ENCODE results near the gene MGAT4B. TPM values are rescaled to one million over a fixed set of nuclear protein-coding genes. Genes with fewer than 3 reads are reported as not detected.
A peak's percentile ranks its signal among the peaks of the same experiment; 100 is the strongest.
"Not testable (repeated sequence)": the region's sequence is repeated elsewhere in the genome, so short reads cannot be mapped to it uniquely, and the experiment has no call there.

The MGAT4B gene
- total RNA-seq, 1 experiment from 2014 or later: 60.5 TPM

DNA sequence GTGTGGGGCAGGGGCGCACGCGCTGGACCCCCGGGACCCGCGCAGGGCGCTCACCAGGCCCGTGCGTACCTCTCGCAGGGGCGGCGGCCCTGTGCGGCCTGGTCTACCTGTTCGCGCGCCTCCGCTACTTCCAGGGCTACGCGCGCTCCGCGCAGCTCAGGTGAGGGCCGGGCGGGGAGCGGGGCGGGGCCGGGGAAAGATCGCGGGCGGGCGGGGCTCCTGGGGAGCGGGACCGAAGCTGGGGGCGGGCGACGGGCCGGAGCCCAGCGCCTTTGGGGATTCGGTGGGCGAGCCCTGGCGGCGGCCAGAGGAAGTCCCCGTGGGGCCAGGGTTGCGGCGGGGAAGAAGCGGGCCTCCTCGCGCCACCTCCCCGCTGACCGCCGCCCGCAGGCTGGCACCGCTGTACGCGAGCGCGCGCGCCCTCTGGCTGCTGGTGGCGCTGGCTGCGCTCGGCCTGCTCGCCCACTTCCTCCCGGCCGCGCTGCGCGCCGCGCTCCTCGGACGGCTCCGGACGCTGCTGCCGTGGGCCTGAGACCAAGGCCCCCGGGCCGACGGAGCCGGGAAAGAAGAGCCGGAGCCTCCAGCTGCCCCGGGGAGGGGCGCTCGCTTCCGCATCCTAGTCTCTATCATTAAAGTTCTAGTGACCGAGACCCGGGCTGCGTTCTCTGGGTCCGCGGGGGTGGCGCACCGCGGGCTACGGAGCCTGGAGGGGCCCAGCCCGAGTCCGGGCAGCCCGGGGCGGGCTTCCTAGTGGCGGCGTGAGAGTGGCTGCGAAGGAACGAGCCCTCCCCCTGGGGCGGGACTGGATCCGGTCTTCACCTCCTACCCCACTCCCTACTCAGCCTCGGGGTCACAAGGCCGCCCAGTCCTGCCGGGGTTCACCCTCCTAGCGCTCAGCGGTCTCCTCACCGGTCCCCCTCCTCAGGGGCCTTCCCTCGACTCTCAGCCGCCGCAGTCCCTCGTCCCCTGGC is 10.5 kb downstream of the MGAT4B start:
- Histone ChIP-seq H3K9me3 (replicated peaks) (no peaks in the 10 kb centered on the region), H3K27ac (peak overlapping the region; percentile 28; the same call in 1 of the 2 replicates), H3K27me3 (no peaks in the 10 kb centered on the region), H3K4me1 (no peaks in the 10 kb centered on the region), H3K4me3 (peak overlapping the region; percentile 55), H3K36me3 (peaks cover 32% of the 10 kb centered on the region)
- peak in 1 of 2 experiments; percentile 58 for DNase-seq

DNA sequence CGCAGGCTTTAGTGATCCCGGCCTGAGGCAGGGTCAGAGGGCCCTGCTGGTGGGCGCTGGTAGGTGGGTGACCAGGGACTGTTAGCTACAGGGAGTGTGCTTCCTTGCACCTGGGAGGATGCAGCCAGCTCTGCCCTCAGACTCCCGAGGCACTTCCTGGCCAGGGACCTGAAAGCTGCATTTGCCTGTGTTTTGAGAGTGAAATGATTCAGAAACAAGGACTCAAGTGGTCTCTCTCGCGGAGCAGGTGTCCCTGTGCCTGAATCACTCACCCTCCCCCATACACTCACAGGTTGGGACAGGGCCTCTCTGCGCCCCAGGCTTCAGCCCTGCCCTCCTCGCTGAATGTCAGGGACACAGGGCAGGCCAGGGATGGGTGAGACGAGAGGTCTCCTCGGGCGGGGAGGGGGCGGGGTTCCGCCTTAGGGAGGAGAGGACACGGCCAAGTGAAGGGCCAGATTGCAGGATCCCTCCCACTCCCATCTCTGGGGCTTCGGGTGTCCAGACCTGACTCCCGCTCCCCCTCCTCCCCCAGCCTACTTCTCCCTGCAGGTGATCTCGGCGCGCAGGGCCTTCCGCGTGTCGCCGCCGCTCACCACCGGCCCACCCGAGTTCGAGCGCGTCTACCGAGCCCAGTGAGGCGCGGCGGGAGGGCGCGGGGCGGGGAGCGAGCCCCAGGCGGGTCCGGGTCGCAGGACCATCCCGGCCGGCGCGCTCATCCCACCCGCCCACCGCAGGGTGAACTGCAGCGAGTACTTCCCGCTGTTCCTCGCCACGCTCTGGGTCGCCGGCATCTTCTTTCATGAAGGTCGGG is 11.4 kb downstream of the MGAT4B start:
- Histone ChIP-seq H3K4me1 (no peaks in the 10 kb centered on the region), H3K4me3 (peak overlapping the region; percentile 55), H3K27me3 (no peaks in the 10 kb centered on the region), H3K9me3 (replicated peaks) (no peaks in the 10 kb centered on the region), H3K27ac (no peak overlapping the region), H3K36me3 (peaks cover 32% of the 10 kb centered on the region)
- no peak for DNase-seq

GRCh38 chr5:179794575-179794974 is 12.1 kb downstream of the MGAT4B start:
- Histone ChIP-seq H3K27ac (no peak overlapping the region), H3K27me3 (no peaks in the 10 kb centered on the region), H3K9me3 (replicated peaks) (no peaks in the 10 kb centered on the region), H3K4me3 (no peak overlapping the region), H3K36me3 (peaks cover 28% of the 10 kb centered on the region), H3K4me1 (no peaks in the 10 kb centered on the region)
- no peak for DNase-seq

DNA sequence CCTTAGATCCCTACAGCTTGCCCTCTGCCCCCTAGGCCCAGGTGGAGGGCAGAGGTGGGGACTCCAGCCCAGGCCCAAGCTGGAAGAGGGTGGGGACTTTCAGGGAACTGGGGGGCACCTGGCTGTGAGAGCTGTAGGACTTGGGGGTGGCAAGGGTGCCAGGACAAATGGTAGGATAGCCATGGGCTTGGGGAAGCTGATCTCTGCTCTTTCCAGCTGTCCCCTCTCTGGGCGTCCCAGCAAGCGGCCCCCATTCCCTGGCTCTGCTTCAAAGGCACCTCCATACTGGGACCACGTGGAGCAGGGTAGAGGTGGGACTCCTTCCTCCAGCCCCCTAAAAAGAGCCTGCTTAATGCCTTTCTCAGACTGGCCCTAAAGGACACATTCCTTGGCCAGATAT is 12.5 kb downstream of the MGAT4B start:
- Histone ChIP-seq H3K4me1 (no peaks in the 10 kb centered on the region), H3K27me3 (no peaks in the 10 kb centered on the region), H3K27ac (no peak overlapping the region), H3K36me3 (peaks cover 24% of the 10 kb centered on the region), H3K4me3 (no peak overlapping the region), H3K9me3 (replicated peaks) (no peaks in the 10 kb centered on the region)
- DNase-seq: no peak

DNA sequence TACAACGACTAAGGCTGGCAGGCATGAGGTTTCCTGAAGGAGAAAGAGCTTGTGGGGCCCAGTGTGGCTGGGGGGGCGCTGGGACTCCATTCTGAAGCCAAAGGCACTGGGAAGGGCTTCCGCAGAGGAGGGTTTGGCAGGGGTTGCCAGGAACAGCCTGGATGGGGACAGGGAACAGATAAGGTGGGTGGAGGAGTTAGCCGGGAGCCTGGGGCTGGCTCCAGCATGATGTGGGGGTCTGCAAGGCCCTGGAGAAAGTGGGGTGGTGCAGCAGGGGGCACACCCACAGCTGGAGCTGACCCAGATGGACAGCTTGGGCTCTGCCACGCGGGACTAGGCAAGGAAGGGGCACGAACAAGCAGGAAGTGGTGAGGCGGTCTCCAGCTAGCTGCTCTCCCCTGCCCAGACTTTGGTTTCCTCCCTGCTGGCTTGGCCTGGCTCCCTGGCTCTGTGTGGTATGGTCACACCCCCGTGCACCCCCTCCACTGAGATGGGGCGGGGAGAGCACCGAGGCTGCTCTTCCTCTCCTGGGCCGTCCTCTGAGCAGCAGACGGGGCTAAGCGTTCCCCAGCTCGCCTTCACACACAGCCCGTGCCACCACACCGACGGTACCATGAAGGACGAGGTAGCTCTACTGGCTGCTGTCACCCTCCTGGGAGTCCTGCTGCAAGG is 13.1 kb downstream of the MGAT4B start, which contains the start of gene LTC4S:
Gene LTC4S, plus strand, starts transcription at position 519 of the 672 bp plus-strand sequence. Its CDS starts 95 bp downstream, at position 614.
- Histone ChIP-seq H3K4me1 (no peaks in the 10 kb centered on the region), H3K4me3 (no peak within 1 kb of the TSS), H3K36me3 (peaks cover 18% of the 10 kb centered on the region), H3K27ac (no peak within 1 kb of the TSS), H3K9me3 (replicated peaks) (no peaks in the 10 kb centered on the region), H3K27me3 (no peaks in the 10 kb centered on the region)
- DNase-seq: no peak

GRCh38 chr5:179792612-179793467 is 13.8 kb downstream of the MGAT4B start:
- Histone ChIP-seq H3K27me3 (no peaks in the 10 kb centered on the region), H3K4me1 (no peaks in the 10 kb centered on the region), H3K27ac (no peak overlapping the region), H3K4me3 (no peak overlapping the region), H3K36me3 (peaks cover 10% of the 10 kb centered on the region), H3K9me3 (replicated peaks) (no peaks in the 10 kb centered on the region)
- DNase-seq: no peak

DNA sequence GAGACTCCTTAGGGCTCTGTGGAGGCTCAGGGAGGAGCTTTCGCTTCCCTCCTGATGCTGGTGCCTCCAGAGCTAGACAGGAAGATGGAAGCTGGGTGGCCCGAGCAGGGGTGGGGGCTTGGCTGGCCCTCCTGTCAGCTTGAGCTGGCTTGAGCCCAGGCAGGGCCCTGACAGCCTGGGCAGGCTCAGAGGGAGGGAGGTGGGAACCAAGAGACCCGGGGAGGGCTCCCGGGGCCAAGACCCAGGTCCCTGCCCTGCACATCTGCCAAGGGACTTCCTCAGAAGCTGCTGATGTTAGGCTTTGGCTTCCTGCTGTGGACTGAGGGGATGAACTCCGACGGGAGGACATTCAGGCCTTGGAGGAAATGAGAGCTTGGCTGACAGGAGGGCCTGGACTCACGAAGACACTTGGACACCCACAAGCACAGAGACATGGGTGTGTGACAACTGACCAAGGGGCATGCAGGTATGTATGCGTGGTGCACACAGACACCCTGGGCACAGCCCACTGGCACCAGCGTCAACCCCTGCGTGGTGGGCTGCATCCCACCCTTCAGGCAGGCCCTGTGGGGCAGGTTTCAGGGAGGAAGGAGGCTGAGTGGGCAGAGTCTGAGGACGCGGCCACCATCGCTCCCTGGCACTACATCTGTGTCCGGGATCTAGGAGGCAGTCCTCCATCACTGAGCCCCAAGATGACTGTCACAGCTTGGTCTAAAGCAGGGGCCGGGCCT is 14.6 kb downstream of the MGAT4B start:
- Histone ChIP-seq H3K27me3 (no peaks in the 10 kb centered on the region), H3K36me3 (peaks cover 5% of the 10 kb centered on the region; the same call in 1 of the 2 replicates), H3K4me1 (no peaks in the 10 kb centered on the region), H3K9me3 (replicated peaks) (no peaks in the 10 kb centered on the region), H3K4me3 (no peak overlapping the region), H3K27ac (no peak overlapping the region)
- DNase-seq: no peak

DNA sequence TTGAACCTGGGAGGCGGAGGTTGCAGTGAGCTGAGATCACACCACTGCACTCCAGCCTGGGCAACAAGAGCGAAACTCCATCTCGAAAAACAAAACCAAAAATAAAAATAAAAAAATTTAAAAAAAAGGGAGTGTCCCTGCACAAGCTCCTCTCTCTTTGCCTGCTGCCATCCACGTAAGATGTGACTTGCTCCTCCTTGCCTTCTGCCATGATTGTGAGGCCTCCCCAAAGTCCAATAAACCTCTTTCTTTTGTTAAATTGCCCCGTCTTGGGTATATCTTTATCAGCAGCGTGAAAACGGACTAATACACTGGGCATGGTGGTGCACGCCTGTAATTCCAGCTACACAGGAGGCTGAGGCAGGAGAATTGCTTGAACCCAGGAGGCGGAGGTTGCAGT is 17.4 kb downstream of the MGAT4B start:
- not testable (repeated sequence) for H3K36me3 ChIP-seq; H3K4me1 ChIP-seq; H3K9me3 ChIP-seq (replicated peaks); H3K27me3 ChIP-seq; DNase-seq; H3K27ac ChIP-seq; H3K4me3 ChIP-seq

GRCh38 chr5:179788193-179788854 is 18.3 kb downstream of the MGAT4B start:
- Histone ChIP-seq H3K9me3 (replicated peaks) (no peaks in the 10 kb centered on the region), H3K27ac (no peak overlapping the region), H3K36me3 (no peaks in the 10 kb centered on the region), H3K4me1 (no peaks in the 10 kb centered on the region), H3K4me3 (no peak overlapping the region), H3K27me3 (no peaks in the 10 kb centered on the region)
- no peak for DNase-seq

DNA sequence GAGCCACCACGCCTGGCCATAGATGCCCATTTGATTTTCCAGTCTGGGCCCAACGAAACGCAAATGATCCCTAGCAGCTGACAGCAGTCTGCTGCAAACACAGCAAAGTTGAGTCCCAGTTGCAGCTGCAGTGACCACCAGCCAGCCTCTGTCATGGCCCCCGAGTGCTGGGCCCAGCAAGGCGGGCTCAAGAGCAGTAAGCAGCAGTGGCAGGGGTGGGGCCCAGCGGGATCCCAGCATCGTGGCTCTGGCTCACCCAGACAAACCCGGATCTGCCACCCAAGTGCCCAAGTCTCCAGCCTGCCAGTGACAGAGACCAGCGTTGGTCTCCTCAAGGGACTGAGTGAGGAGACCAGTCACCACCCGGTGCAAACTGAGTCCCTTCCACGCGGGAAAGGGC is 19.8 kb downstream of the MGAT4B start:
- H3K27ac ChIP-seq: no peak overlapping the region
- H3K36me3 ChIP-seq: no peaks in the 10 kb centered on the region
- no peaks in the 10 kb centered on the region for H3K4me1 ChIP-seq
- H3K9me3 ChIP-seq (replicated peaks): no peaks in the 10 kb centered on the region
- no peak for DNase-seq
- H3K4me3 ChIP-seq: no peak overlapping the region
- no peaks in the 10 kb centered on the region for H3K27me3 ChIP-seq

GRCh38 chr5:179783128-179783527 is 23.5 kb downstream of the MGAT4B start:
- no peak overlapping the region for H3K27ac ChIP-seq
- H3K36me3 ChIP-seq: no peaks in the 10 kb centered on the region; the same call in 1 of the 2 replicates
- no peak overlapping the region for H3K4me3 ChIP-seq
- no peaks in the 10 kb centered on the region for H3K9me3 ChIP-seq (replicated peaks)
- no peaks in the 10 kb centered on the region for H3K27me3 ChIP-seq
- no peaks in the 10 kb centered on the region for H3K4me1 ChIP-seq
- DNase-seq: no peak

- Histone ChIP-seq H3K9me3 (replicated peaks) (no peaks in the 10 kb centered on the region), H3K4me3 (no peak overlapping the region), H3K36me3 (peaks cover 9% of the 10 kb centered on the region), H3K27me3 (no peaks in the 10 kb centered on the region), H3K27ac (no peak overlapping the region), H3K4me1 (no peaks in the 10 kb centered on the region)
- no peak for DNase-seq
Observed at GRCh38 chr5:179781846-179782245, 24.8 kb downstream of the MGAT4B start.

DNA sequence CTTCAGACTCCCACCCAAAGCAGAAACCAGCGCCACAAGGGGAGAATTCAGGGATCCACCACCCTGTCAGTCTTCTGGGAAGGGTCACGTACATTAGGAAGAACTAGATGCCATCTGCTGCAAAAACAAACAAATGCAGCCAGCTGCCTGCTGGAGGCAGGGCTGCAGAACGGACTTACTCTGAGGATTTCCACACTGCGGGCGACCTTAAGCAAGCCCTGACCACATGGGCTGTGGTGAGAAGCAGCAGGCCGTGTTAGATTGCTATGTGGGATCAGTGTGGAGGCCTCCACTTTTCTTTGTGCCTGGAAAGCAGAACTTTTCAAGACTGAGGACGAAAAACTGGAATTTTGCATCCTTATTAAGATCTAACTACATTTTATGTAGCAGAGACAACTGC is 26.3 kb downstream of the MGAT4B start:
- no peaks in the 10 kb centered on the region for H3K4me1 ChIP-seq
- H3K27ac ChIP-seq: no peak overlapping the region
- H3K36me3 ChIP-seq: peaks cover 19% of the 10 kb centered on the region
- H3K27me3 ChIP-seq: no peaks in the 10 kb centered on the region
- H3K4me3 ChIP-seq: no peak overlapping the region
- no peak for DNase-seq
- no peaks in the 10 kb centered on the region for H3K9me3 ChIP-seq (replicated peaks)
